KMS-11 (cell line): ENCODE results near the gene ADAMTS2.

ENCODE experiments used
- H2AFZ ChIP-seq: fragments of 200-600 bp; sonication (generic); 2 replicates; pipeline ENCODE4 v1.6.1; 2016; ENCODE audit warnings: antibody characterized with exemption, mixed run types, low read depth
- H3K27ac ChIP-seq: fragments of 200-600 bp; sonication (generic); 2 replicates; pipeline ENCODE4 v1.6.1; 2016; ENCODE audit warnings: mild to moderate bottlenecking, mixed run types
- H3K27me3 ChIP-seq: fragments of 200-600 bp; sonication (generic); 2 replicates; pipeline ENCODE4 v1.6.1; 2017; ENCODE audit warnings: mild to moderate bottlenecking, low read depth, mixed run types, moderate library complexity; ENCODE audit not compliant: insufficient read depth
- H3K36me3 ChIP-seq: fragments of 200-600 bp; sonication (generic); 2 replicates; pipeline ENCODE4 v1.6.1; 2017; ENCODE audit warnings: mild to moderate bottlenecking, mixed run types; ENCODE audit not compliant: insufficient read depth
- H3K4me1 ChIP-seq: fragments of 200-600 bp; sonication (generic); 2 replicates; pipeline ENCODE4 v1.6.1; 2016; ENCODE audit warnings: mild to moderate bottlenecking, low read depth, mixed run types; ENCODE audit not compliant: poor library complexity, severe bottlenecking
- H3K4me2 ChIP-seq: fragments of 200-600 bp; sonication (generic); 2 replicates; pipeline ENCODE4 v1.7.0; 2016; ENCODE audit warnings: mild to moderate bottlenecking, mixed run types
- H3K4me3 ChIP-seq: fragments of 200-600 bp; sonication (generic); IDR thresholded peaks from 2 replicates; pipeline ENCODE4 v1.6.1; 2017; ENCODE audit warnings: low read depth, low read length, mixed read lengths; ENCODE audit not compliant: insufficient read depth
- H3K79me2 ChIP-seq: fragments of 200-600 bp; sonication (generic); 2 replicates; pipeline ENCODE4 v1.6.1; 2016; ENCODE audit warnings: low read depth, mixed run types; ENCODE audit not compliant: insufficient read depth
- H3K9ac ChIP-seq: fragments of 200-600 bp; sonication (generic); 2 replicates; pipeline ENCODE4 v1.6.1; 2016; ENCODE audit warnings: mild to moderate bottlenecking, mixed run types
- H4K20me1 ChIP-seq: fragments of 200-600 bp; sonication (generic); 2 replicates; pipeline ENCODE4 v1.6.1; 2016; ENCODE audit warnings: mild to moderate bottlenecking, mixed run types; ENCODE audit not compliant: insufficient read depth
- TF ChIP-seq, protein P1 (sequence below): fragments of 200-600 bp; sonication (generic); conservative IDR thresholded peaks from 2 replicates; pipeline ENCODE4 v1.6.1; 2017; ENCODE audit warnings: low read depth, mild to moderate bottlenecking, antibody characterized with exemption, low read length, moderate library complexity, mixed read lengths

ADAMTS2 gene

DNA sequence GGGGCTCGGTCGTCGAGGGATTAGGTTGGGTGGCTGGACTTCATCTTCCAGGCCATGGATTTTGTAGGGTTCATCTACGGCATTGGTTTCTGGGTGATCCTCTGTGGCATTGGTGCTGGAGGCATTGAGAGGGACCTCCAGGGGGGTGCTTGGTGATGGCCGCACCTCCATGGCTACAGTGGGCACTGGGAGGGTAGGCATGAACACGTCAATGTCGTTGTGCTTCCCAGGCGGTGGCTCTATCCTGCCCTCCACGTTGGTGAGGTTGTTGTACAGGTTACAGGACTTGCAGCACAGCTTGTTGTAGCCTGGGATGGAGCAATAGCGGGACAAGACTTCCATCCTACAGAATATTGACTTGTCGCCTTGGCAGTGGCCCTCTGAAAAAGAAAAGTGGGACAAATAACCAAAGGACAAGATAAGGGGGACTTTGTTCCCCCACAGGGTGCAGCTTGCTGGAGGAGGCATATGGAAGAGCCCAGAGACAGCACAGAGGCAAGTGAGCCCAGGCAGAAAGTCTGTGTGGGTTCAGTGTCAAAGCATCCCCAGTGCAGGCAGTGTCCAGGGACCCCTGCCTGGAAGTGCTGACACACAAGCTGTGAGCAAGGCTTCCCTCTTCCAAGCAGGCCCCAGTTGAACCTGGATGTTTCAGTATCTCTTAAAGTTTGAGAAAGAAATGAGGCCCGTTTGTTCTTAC is 231.2 kb downstream of the ADAMTS2 start:
- TF ChIP-seq, protein P1, sequence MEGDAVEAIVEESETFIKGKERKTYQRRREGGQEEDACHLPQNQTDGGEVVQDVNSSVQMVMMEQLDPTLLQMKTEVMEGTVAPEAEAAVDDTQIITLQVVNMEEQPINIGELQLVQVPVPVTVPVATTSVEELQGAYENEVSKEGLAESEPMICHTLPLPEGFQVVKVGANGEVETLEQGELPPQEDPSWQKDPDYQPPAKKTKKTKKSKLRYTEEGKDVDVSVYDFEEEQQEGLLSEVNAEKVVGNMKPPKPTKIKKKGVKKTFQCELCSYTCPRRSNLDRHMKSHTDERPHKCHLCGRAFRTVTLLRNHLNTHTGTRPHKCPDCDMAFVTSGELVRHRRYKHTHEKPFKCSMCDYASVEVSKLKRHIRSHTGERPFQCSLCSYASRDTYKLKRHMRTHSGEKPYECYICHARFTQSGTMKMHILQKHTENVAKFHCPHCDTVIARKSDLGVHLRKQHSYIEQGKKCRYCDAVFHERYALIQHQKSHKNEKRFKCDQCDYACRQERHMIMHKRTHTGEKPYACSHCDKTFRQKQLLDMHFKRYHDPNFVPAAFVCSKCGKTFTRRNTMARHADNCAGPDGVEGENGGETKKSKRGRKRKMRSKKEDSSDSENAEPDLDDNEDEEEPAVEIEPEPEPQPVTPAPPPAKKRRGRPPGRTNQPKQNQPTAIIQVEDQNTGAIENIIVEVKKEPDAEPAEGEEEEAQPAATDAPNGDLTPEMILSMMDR = no peak
- Histone ChIP-seq H3K9ac (no peak overlapping the region), H4K20me1 (no peaks in the 10 kb centered on the region), H3K27me3 (no peaks in the 10 kb centered on the region), H3K27ac (no peak overlapping the region), H3K36me3 (no peaks in the 10 kb centered on the region), H3K79me2 (no peaks in the 10 kb centered on the region), H3K4me3 (no peak overlapping the region), H3K4me2 (no peak overlapping the region), H3K4me1 (no peaks in the 10 kb centered on the region), H2AFZ (no peak overlapping the region)

DNA sequence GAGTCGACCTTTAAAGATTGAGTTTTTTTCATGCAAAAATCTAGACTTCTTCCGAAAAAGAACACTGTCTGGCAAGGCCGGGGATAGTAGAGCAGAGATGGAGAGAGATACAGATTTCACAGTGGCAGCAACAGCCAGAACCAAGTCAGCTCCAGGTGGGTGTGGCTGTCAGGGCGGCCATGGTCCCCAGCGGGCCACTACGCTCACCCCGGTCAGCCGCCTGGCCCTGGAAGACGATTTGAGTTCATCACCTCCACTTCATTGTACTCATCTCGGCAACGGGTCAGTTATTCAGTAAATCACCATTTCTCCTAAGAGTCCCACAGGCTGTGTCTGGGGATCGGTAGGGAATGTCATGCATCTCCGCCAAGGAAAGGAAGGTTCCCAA is 232.1 kb downstream of the ADAMTS2 start:
- Histone ChIP-seq H3K79me2 (no peaks in the 10 kb centered on the region), H2AFZ (no peak overlapping the region), H3K27me3 (no peaks in the 10 kb centered on the region), H3K27ac (no peak overlapping the region), H3K9ac (no peak overlapping the region), H4K20me1 (no peaks in the 10 kb centered on the region), H3K4me2 (no peak overlapping the region), H3K4me3 (no peak overlapping the region), H3K36me3 (no peaks in the 10 kb centered on the region), H3K4me1 (no peaks in the 10 kb centered on the region)
- TF ChIP-seq, protein P1 = no peak

DNA sequence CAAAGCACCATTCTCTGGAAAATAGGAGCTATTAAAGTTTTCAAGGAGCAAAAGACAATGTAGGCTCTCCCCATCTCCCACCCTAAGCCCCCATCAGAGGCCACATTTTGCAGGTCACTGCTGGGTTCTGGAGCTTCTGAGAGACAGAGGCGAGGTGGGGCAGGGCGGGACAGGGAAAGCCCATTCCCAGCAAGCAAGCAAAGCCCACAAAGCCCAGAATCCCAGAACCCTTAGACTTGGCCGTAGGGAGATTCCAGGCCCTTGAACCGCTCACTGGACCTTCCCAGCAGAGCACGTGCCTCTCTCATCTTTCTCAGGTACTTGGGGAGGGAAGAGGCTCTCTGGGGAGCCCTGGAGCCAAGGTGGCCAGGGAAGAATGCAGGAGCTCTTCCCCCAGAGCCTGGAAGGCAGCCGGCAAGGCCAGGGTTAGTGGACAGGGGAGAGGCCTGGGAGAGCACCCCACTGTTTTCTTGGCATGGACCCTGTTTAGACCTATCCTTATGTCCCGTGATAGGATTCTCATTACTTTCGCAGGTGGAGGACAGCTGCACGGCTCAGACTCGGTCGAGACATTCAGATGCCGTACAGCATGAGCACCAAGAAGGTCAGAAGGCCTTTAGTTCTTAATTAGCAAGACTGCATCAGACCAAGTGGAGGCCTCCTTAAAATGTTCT is 232.7 kb downstream of the ADAMTS2 start:
- no peaks in the 10 kb centered on the region for H3K79me2 ChIP-seq

DNA sequence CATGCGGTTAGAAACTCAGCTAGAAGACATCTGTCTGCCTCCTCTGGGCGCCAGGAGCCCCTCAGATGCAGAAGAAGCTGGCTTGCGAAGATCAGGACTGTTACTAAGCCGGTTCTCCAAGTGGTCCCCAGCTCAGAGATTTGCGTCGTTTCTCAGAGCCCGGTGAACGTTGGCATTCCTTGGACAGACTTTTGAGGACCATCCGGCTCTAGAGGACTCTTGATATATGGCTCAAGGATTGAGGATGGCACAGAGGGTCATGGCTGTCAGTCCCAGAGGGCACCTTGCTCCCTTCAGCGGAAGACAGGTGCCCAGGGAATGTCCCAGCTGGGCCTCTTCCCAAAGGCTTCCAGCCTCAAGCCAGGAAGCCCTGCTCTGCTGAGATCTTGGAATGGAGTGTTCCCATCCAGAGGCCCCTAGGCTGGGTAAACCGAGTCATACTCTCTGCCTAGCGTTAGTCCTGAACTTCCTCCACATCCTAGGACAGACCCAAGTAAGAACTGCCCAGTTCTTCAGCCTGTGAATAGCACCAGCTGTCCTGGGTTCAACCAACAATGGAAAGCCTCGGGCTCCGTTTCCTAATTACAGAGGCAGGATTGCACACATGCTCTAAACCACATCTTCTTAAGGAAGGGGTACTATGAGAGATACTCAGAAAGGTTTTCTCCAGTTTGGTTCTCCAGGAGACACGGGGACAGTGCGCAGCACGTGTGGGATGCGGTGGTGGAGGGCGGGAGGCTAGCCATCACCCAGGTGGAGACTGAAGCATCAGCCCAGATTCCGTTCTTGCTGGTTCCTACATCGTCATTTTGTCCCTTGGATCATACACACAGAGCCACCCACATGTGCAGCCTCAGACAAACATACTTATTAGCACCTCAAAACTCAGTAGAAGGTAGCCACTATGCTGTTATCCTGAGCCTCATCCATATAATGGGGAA is 233.7 kb downstream of the ADAMTS2 start:
- Histone ChIP-seq H3K27ac (no peak overlapping the region), H3K4me1 (no peaks in the 10 kb centered on the region), H3K27me3 (no peaks in the 10 kb centered on the region), H2AFZ (no peak overlapping the region), H3K4me2 (no peak overlapping the region), H3K79me2 (no peaks in the 10 kb centered on the region), H3K9ac (no peak overlapping the region), H3K36me3 (no peaks in the 10 kb centered on the region), H3K4me3 (no peak overlapping the region), H4K20me1 (no peaks in the 10 kb centered on the region)
- TF ChIP-seq, protein P1 = no peak

More for the DNA sequence above, 232.7 kb downstream of the ADAMTS2 start:
- H3K36me3 ChIP-seq = no peaks in the 10 kb centered on the region
- H3K4me3 ChIP-seq = no peak overlapping the region
- no peaks in the 10 kb centered on the region for H3K27me3 ChIP-seq
- no peak overlapping the region for H3K4me2 ChIP-seq
- H3K9ac ChIP-seq = no peak overlapping the region
- no peak overlapping the region for H3K27ac ChIP-seq
- no peaks in the 10 kb centered on the region for H3K4me1 ChIP-seq
- H2AFZ ChIP-seq = no peak overlapping the region
- no peaks in the 10 kb centered on the region for H4K20me1 ChIP-seq
- TF ChIP-seq, protein P1 = no peak
